ENCODE measurements around the gene OR10W1.

The OR10W1 gene

GRCh38 chr11:58268142-58268541, at the start of gene OR10W1:
Gene OR10W1 (minus strand): TSS chr11:58268260. CDS start chr11:58267858, 402 bp downstream.
- DNase-seq = no peak

DNA sequence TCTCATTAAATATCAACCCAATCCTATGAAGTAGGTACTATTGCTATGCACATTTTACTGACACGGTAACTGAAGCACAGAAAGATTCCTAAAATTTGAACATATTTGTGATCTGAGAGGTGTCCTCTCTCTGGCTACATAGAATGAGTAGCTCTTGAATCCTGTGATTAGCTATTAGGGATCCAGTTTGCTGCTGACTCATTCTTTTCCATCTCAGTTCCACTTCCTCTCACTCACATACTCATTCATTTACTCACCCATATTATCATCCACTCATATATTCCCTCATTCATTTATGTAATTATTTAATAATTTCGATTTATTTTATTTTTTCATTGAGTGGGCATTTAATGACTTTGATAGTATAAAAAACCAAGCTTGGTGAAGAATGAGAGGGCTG, 48.1 kb upstream of the OR10W1 start:
- DNase-seq = no peak

- DNase-seq = no peak
These were observed 33.5 kb upstream of the OR10W1 start for GRCh38 chr11:58301576-58301975.

- no peak for DNase-seq
These were observed 24.0 kb upstream of the OR10W1 start for GRCh38 chr11:58292017-58292416.

GRCh38 chr11:58289266-58289665, 21.2 kb upstream of the OR10W1 start:
- DNase-seq = no peak

- DNase-seq = no peak
These were observed 18.2 kb upstream of the OR10W1 start for GRCh38 chr11:58286249-58286648.

- no peak for DNase-seq
These were observed 17.5 kb upstream of the OR10W1 start for GRCh38 chr11:58285483-58286040.

- DNase-seq = no peak
These were observed 8.1 kb upstream of the OR10W1 start for GRCh38 chr11:58276151-58276550.

DNA sequence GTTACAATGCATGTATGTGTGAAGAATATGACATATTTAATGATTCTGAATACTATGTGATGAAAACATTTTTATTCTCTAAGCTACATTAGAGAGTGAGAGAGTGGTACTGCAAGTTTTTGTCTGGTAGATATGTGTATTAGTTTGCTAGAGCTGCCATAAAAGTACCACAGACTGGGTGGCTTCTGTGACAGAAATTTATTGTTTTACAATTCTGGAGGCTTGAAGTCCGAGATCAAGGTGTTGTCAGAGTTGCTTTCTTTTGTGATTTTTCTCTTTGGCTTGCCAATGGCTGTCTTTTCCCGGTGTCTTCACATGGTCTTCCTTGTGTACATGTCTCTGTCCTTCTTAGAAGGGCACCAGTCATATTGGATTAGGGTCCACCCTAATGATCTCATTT, 6.9 kb upstream of the OR10W1 start:
- no peak for DNase-seq

DNA sequence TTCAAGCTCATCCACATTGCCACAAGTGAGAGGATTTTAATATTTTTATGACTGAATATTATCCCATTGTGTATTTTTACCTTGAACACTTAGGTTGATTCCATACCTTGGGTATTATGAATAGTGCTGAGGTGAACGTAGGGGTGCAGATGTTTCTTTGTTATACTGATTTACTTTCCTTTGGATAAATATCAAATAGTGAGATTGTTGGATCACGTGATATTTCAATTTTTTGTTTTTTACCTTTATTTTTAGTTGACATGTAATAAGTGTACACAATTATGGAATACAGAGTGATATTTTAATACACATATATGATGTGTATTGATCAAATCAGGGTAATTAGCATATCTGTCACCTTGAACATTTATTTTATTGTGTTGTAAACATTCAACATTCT, 8.1 kb downstream of the OR10W1 start:
- no peak for DNase-seq

DNA sequence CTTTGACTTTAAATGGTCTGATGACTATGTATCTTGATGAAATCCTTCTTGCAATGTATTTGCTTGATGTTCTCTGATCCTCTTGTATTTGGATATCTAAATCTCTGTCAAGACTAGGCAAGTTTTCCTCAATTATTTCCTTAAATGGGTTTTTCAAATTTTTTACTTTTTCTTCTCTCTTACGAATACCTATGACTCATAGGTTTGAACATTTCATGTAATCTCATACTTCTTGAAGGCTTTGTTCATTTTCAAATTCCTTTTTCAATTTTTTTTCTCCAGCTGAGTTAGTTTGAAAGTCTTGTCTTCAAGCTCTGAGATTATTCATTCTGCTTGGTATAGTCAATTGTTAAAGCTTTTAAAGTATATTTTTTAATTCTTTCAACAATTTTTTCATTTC, 13.1 kb downstream of the OR10W1 start:
- DNase-seq = no peak

GRCh38 chr11:58243954-58244353, 24.1 kb downstream of the OR10W1 start:
- DNase-seq = no peak

GRCh38 chr11:58227956-58228615, 40.0 kb downstream of the OR10W1 start:
- DNase-seq = no peak

DNA sequence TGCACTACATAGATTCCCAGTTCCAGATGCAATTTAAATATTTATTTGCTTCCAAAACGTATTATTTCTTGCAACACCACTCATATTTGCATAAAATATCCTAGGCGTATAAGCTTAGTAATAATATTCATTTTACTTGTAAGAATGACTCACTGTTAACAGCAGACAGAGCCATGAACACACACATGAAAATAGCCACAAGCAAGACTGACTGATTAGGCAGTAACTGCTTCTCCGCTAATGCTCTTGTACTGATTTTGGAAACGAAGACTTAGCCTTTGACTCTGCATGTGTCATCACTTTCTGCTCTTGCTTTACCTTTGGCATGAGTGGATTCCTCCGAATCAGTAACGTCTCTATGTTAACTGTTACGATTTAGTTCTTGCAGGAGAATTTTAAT, 45.3 kb downstream of the OR10W1 start:
- no peak for DNase-seq

Measured in stimulated activated CD4-positive, alpha-beta T cell treated with anti-CD3 and anti-CD28 coated beads, Interleukin-4, amount 100 ng/mL, for 4 hours (primary cell).